Measurements from ENCODE around the gene CEP83.
"Not testable (repeated sequence)": the region's sequence is repeated elsewhere in the genome, so short reads cannot be mapped to it uniquely, and the experiment has no call there.

The CEP83 gene

GRCh38 chr12:94404854-94405253 is 54.8 kb downstream of the CEP83 start:
- DNase-seq (ENCODE audit: low read depth): no peak
- 0 out of 2 replicates have a peak overlapping the region, but pooled peaks have one; percentile 54 for H3K4me3 ChIP-seq (ENCODE audit: low read depth, low read length)
- TF ChIP-seq CTCF (IDR thresholded peaks at IDR 0.05; ENCODE audit: insufficient read depth, low read depth, low read length, missing control alignments): no peak

GRCh38 chr12:94401326-94401725 is 58.3 kb downstream of the CEP83 start:
- TF ChIP-seq CTCF (IDR thresholded peaks at IDR 0.05; ENCODE audit: insufficient read depth, low read depth, low read length, missing control alignments): no peak
- H3K4me3 ChIP-seq (ENCODE audit: low read depth, low read length): no peak overlapping the region
- no peak for DNase-seq (ENCODE audit: low read depth)

- H3K4me3 ChIP-seq (ENCODE audit: low read depth, low read length); DNase-seq (ENCODE audit: low read depth): not testable (repeated sequence)
These were observed 61.0 kb downstream of the CEP83 start for GRCh38 chr12:94398685-94399084.

- DNase-seq (ENCODE audit: low read depth): no peak
- H3K4me3 ChIP-seq (ENCODE audit: low read depth, low read length): no peak overlapping the region
- TF ChIP-seq CTCF (IDR thresholded peaks at IDR 0.05; ENCODE audit: insufficient read depth, low read depth, low read length, missing control alignments): no peak
These were observed 62.3 kb downstream of the CEP83 start for GRCh38 chr12:94397401-94397800.

GRCh38 chr12:94396014-94396413 is 63.7 kb downstream of the CEP83 start:
- H3K4me3 ChIP-seq (ENCODE audit: low read depth, low read length); DNase-seq (ENCODE audit: low read depth): not testable (repeated sequence)

- H3K4me3 ChIP-seq (ENCODE audit: low read depth, low read length): no peak overlapping the region
- no peak for TF ChIP-seq CTCF (IDR thresholded peaks at IDR 0.05; ENCODE audit: insufficient read depth, low read depth, low read length, missing control alignments)
- no peak for DNase-seq (ENCODE audit: low read depth)
These were observed 69.6 kb downstream of the CEP83 start for GRCh38 chr12:94390130-94390485.

- DNase-seq (ENCODE audit: low read depth); H3K4me3 ChIP-seq (ENCODE audit: low read depth, low read length): not testable (repeated sequence)
These were observed 70.1 kb downstream of the CEP83 start for GRCh38 chr12:94389482-94390129.

GRCh38 chr12:94386422-94386821 is 73.2 kb downstream of the CEP83 start:
- DNase-seq (ENCODE audit: low read depth): no peak
- no peak overlapping the region for H3K4me3 ChIP-seq (ENCODE audit: low read depth, low read length)
- TF ChIP-seq CTCF (IDR thresholded peaks at IDR 0.05; ENCODE audit: insufficient read depth, low read depth, low read length, missing control alignments): no peak

GRCh38 chr12:94384030-94384429 is 75.6 kb downstream of the CEP83 start:
- no peak for TF ChIP-seq CTCF (IDR thresholded peaks at IDR 0.05; ENCODE audit: insufficient read depth, low read depth, low read length, missing control alignments)
- H3K4me3 ChIP-seq (ENCODE audit: low read depth, low read length): no peak overlapping the region
- no peak for DNase-seq (ENCODE audit: low read depth)
